ENCODE data around the gene RASAL2.

The RASAL2 gene

GRCh38 chr1:178467837-178468236, 373.9 kb downstream of the RASAL2 start:
- ATAC-seq, result no peak

- ATAC-seq, result no peak
Measured at GRCh38 chr1:178470411-178470960, 376.6 kb downstream of the RASAL2 start.

DNA sequence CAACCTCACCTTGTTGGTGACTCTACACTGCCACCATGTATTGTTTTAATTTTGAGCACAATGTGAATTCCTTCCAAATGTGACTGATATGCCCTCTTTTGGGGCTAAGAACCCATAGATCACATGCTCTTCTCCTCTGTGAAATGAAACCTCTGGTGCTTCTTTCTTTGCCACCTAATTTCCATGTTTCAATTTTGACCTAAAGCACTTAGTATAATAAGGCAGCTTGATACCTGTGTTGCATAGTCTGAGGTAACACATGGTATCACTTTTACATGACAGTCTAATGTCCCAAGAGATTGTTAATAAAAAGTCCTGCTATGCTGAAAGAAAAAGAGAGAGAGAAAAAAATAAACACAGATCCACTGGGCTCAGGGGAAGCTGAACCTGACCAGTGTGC, 378.6 kb downstream of the RASAL2 start:
- ATAC-seq, result no peak

DNA sequence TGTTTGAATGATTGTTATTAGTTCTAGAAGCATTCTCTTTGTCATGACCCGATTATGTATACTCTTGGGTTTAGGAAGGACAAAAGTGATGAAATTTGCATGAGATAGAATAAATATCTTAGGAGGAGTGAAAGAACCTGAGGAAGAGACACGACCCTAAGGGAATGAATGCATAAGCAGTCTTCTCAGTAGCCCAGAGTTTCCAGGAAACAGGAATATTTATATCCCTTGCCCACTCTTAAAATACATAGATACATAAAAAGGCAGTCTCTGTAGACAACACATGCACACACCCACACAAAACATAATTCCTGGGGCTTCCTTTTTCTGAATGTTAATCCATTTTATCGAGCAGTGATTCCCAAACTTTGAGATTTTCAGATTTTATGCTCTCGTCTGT, 383.5 kb downstream of the RASAL2 start:
- ATAC-seq, result no peak

DNA sequence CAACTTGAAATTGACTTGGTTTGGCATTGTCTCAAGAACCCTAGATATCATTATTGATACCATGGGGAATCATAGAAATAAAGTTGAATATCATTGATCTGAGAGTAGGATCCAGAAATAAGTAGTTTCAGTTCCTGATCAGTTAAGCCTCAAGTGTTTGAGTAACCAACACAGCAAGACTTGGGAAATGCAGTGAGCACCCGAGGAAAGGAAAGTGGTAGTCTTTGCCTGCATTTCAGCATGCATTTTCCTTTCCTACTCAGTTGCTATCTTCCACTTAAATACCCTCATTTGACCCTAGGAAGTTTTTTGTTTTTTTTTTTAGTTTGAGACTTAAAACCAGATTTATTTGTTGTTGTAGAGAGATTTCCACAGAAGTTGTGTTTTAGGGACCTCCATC, 383.9 kb downstream of the RASAL2 start:
- ATAC-seq, result no peak

GRCh38 chr1:178483251-178483957, 389.5 kb downstream of the RASAL2 start:
- ATAC-seq, result no peak

DNA sequence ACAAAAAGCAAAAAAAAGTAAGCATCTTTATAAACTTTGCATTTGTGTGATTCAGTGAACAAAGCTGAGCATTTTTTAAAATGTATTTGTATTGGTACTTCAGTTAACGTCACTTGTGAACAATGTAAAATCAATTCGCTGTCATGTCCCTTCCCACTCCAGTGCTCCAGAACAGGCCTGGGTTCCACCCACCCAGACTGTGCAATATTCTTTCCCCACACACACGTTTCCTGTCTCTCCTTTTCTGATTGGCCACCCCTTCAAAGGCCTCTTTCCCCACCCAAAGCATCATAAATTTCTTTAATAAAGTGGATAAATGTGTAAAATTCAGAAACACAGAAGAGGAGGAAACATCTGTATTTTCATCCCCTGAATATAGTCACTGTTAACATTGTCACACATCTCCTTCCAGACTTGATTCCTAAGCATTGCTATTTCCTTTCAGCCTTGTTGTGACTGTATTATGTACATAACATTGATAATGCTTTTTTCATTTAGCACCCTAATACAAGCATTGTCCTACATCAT, 390.9 kb downstream of the RASAL2 start:
- ATAC-seq, result no peak

DNA sequence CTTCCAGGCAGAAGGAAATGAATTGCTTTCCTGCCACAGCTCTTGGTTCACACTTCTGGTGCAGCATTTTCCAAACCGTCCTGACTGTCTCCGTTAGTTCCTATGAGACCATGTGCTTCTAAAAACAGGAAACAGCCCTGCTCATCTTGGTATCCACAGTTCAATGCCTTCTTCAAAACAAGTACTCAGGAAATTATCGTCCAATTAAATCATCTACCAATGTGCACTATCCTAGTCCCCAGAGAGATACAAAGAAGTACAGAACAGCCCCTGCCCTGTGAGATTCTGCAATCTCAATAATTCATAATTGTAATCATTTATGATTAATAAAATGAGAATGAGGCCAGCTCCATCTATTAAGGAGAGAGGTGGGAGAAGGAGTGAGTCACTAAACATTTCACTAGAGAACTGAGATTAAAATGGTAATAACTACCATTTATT, 391.7 kb downstream of the RASAL2 start:
- ATAC-seq, result no peak

- ATAC-seq, result no peak
Measured at GRCh38 chr1:178486100-178487069, 392.5 kb downstream of the RASAL2 start.

DNA sequence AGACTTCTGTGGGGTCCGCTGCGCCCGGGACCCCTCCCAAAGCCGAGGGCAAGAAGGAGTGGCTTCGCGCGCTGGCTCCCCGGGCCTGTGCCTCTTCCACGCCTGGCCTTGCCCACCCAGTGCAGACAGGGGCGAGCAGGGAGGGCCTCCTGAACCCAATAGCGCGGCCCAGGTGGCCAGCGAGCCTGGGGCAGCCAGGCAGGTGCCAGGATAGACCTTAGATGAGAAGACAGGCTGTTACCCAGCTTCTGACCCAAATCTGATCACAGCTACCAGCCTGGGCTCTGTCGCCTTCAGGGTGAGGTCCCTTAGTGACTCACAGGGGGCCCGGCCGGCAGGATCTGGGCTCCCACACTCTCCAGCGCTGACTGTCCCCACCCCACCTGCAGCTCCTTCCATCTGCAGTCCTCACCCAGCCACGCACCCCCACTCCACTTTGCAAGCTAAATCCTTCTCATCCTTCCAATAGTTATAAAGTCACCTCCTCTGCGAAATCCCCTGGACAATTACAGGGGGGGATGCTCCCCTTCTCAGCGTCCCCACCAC, 393.2 kb downstream of the RASAL2 start:
- ATAC-seq, result no peak

DNA sequence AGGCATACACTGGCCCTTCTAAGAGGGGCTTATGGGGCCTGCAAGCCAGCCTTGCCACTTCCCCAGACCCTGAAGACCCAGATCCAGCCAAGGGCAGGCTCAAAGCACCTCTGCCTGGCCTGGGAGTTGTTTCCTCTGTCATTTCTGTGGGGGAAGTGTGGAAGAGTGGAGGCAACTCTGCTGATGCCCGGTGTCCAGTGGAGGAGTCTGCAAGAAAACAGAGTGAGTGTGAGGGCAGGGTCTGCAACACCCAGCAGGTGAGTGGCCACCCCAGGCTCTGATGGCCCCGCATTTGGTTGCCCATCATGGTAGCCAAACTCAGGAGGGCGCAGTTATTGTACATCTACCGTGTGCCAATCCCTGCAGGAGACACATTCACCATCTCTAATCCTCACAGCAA, 394.5 kb downstream of the RASAL2 start:
- ATAC-seq, result no peak

- ATAC-seq, result no peak
Measured at GRCh38 chr1:178489399-178489798, 395.5 kb downstream of the RASAL2 start.

DNA sequence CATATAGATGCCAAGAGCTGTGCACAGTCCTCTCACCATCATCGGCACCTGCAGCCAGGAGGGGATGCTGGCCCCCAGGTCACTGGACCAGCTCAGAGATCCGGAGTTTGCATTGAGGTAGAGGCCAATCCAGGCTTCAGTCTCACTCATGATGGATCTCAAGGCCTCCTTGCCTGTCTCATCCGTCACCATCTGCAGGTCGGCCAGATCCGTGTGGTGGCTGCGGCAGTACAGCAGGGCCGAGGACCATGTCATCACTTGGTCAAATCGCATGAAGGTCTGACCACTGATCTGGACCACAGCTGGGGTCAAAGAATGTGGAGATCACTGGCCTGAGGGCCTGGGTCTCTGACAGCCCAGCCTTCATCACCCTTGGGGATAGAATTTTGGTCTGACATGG, 396.2 kb downstream of the RASAL2 start:
- no peak for ATAC-seq

DNA sequence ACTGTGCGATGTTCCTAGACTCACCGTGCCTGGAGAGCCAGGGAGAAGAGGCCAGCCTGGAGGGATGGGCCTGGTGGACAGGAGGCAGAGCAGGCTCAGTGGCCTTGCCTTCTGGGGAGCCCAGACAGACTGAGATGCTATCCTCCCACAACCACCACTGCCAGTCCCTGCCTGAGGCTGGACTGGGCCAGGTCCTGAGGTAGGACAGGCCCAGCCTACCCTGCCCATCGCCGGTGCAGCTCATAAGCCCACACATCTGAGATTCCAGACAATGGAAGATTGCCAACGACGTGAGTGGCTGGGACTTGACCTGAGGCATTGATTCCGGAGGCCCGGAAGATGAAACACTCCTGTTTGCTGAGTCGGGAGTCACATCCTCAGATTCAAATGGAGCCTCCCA, 397.1 kb downstream of the RASAL2 start:
- no peak for ATAC-seq

GRCh38 chr1:178491721-178492120, 397.8 kb downstream of the RASAL2 start:
- no peak for ATAC-seq

DNA sequence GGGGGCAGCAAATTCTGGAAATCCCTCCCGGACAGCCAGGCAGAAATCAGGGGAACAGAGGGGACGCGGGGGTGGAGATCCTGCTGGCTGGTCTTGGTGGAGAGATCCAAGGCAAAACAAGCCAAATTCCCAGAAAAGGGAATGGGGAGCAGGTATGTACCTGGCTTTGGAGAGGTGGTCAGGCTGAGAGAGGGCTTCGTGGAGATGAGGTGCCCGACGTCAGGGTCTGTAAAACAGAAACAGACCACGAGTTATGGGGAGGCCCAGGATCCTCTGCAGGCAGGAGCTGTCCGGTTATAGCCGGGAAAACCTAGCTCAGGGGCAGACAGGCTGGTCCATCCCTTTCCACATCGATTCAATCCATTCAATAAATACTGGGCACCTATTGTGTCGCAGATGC, 398.4 kb downstream of the RASAL2 start:
- no peak for ATAC-seq

DNA sequence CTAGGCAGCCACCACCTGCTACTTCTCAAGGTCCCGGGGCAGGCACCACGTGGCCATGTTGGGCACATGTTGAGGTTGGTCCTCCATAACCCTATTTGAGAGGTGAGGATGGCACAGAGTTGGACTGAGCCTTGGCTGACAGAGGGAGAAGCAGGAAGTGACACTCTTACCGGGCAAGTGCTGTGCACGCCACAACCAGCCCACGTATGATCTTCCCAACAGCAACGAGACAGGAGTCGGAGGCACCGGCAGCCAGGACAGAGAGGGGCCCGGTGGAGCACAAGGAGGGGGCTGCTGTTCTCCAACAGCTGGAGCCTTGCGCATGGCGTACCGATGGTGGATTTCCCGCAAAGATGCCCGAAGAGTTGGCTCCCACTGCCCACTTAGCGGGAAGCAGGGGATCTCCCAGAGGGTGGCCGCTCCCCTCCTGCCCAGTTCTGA, 399.4 kb downstream of the RASAL2 start:
- ATAC-seq, result no peak

DNA sequence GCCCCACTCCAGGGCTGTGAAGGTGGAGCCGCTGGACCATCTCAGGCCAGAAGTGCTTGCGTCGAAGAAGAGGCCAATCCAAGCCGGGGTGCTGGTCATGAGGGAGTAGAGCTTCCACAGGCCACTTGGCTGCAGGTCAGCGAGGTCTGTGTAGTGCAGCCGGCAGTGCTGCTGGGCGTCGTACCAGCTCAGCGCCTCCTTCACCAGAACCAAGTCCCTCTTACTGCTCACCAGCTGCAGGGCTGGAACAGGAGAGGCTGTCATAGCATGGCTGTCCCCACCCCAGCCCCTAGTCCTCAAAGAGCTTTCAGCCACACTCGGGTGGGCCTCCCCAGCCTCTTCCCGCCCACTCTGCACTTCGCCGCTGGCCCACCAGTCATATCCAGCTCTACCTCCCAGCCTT, 400.7 kb downstream of the RASAL2 start:
- ATAC-seq, result no peak

- ATAC-seq, result no peak
Measured at GRCh38 chr1:178495158-178495557, 401.3 kb downstream of the RASAL2 start.

GRCh38 chr1:178495741-178496409, 402.0 kb downstream of the RASAL2 start:
- no peak for ATAC-seq

GRCh38 chr1:178496410-178497135, 402.7 kb downstream of the RASAL2 start, which contains the start of gene CLEC20A:
Gene CLEC20A (minus strand): TSS chr1:178496964. CDS start chr1:178496939, 25 bp downstream.
- no peak for ATAC-seq
